Spinal cord (tissue), 10 donors: ENCODE measurements around the gene LINGO3. TPM values are rescaled to one million over a fixed set of nuclear protein-coding genes. Genes with fewer than 3 reads are reported as not detected.

Experiments used
- DNase-seq, 6 donors: peaks; one replicate each; pipeline versions ENCODE4 v3.0.0 to v3.0.0-alpha.2; 2013 to 2015; ENCODE audit warnings: low spot score in 6 of 6, low read depth in 4 of 6
- H3K27ac ChIP-seq: one replicate; pipeline ENCODE4 v1.5.1; 2013; ENCODE audit warnings: low read depth, low read length, control low read depth
- H3K27me3 ChIP-seq: one replicate; pipeline ENCODE4 v1.6.1; 2013; ENCODE audit warnings: low read length; ENCODE audit not compliant: control insufficient read depth, insufficient read depth
- H3K36me3 ChIP-seq: one replicate; pipeline ENCODE4 v1.6.1; 2013; ENCODE audit warnings: low read length; ENCODE audit not compliant: control insufficient read depth, insufficient read depth
- H3K4me1 ChIP-seq: one replicate; pipeline ENCODE4 v1.6.1; 2013; ENCODE audit warnings: low read length; ENCODE audit not compliant: control insufficient read depth, insufficient read depth
- H3K4me3 ChIP-seq: one replicate; pipeline ENCODE4 v1.5.1; 2013; ENCODE audit warnings: low read depth, low read length, control low read depth
- H3K9me3 ChIP-seq: one replicate; pipeline ENCODE4 v1.6.1; 2013; ENCODE audit warnings: low read length; ENCODE audit not compliant: control insufficient read depth, insufficient read depth
- WGBS: methylation state at CpG from one replicate; pipeline ENCODE4 v1.1.5; 2013; ENCODE audit warnings: missing lambda C conversion rate; ENCODE audit not compliant: insufficient coverage; 5-methylcytosine and 5-hydroxymethylcytosine counted together
- polyA plus RNA-seq, 2 donors: library from polyadenylated mRNA; unstranded; fragments of 120-200 nt; gene quantifications; one replicate each; pipeline ENCODE4 v1.2.1, GENCODE V29; 2013; ENCODE audit not compliant: insufficient read length in 2 of 2
- total RNA-seq, 2 donors: library from RNA; depleted of rRNA in 1 of 2; stranded (reverse); fragments of 120-200 nt in 1 of 2; fragments of >200 nt in 1 of 2; gene quantifications; one replicate each; pipeline versions ENCODE4 v1.2.3 to v1.2.4, GENCODE V29; 2013 to 2014
- donor health status: healthy.

The LINGO3 gene
- total and polyA plus RNA-seq, 4 donors: 0.94 to 7.4 (median 4.6) TPM

GRCh38 chr19:2320049-2320448 is 12.1 kb upstream of the LINGO3 start:
- Histone ChIP-seq H3K9me3 (no peaks in the 10 kb centered on the region), H3K36me3 (peaks cover 63% of the 10 kb centered on the region), H3K4me3 (no peak overlapping the region), H3K4me1 (peaks cover 16% of the 10 kb centered on the region), H3K27me3 (no peaks in the 10 kb centered on the region), H3K27ac (no peak overlapping the region)
- 75% methylated on average over 12 of the region's 12 CpGs for WGBS
- no peak for DNase-seq

GRCh38 chr19:2319551-2319950 is 11.6 kb upstream of the LINGO3 start:
- Histone ChIP-seq H3K4me3 (no peak overlapping the region), H3K9me3 (no peaks in the 10 kb centered on the region), H3K36me3 (peaks cover 59% of the 10 kb centered on the region), H3K27me3 (no peaks in the 10 kb centered on the region), H3K4me1 (peaks cover 11% of the 10 kb centered on the region), H3K27ac (no peak overlapping the region)
- no peak for DNase-seq
- 88% methylated on average over 20 of the region's 20 CpGs for WGBS

GRCh38 chr19:2318923-2319322 is 11.0 kb upstream of the LINGO3 start:
- Histone ChIP-seq H3K27me3 (no peaks in the 10 kb centered on the region), H3K4me1 (peaks cover 10% of the 10 kb centered on the region), H3K4me3 (no peak overlapping the region), H3K36me3 (peaks cover 52% of the 10 kb centered on the region), H3K27ac (no peak overlapping the region), H3K9me3 (no peaks in the 10 kb centered on the region)
- 92% methylated on average over 4 of the region's 6 CpGs for WGBS
- DNase-seq: no peak

GRCh38 chr19:2317756-2318155 is 9.8 kb upstream of the LINGO3 start:
- peaks cover 10% of the 10 kb centered on the region for H3K4me1 ChIP-seq
- no peaks in the 10 kb centered on the region for H3K27me3 ChIP-seq
- H3K4me3 ChIP-seq: no peak overlapping the region
- WGBS: 89% methylated on average over 15 of the region's 25 CpGs
- H3K27ac ChIP-seq: no peak overlapping the region
- DNase-seq: no peak
- H3K9me3 ChIP-seq: no peaks in the 10 kb centered on the region
- peaks cover 41% of the 10 kb centered on the region for H3K36me3 ChIP-seq

- H3K27ac ChIP-seq: no peak overlapping the region
- H3K9me3 ChIP-seq: no peaks in the 10 kb centered on the region
- H3K27me3 ChIP-seq: peaks cover 2% of the 10 kb centered on the region
- H3K36me3 ChIP-seq: peaks cover 36% of the 10 kb centered on the region
- 88% methylated on average over 13 of the region's 13 CpGs for WGBS
- no peak for DNase-seq
- H3K4me3 ChIP-seq: no peak overlapping the region
- H3K4me1 ChIP-seq: peaks cover 15% of the 10 kb centered on the region
These were observed 9.3 kb upstream of the LINGO3 start for GRCh38 chr19:2317300-2317699.

GRCh38 chr19:2315818-2316353 is 7.9 kb upstream of the LINGO3 start:
- H3K4me3 ChIP-seq: no peak overlapping the region
- H3K27me3 ChIP-seq: peaks cover 5% of the 10 kb centered on the region
- H3K36me3 ChIP-seq: peaks cover 22% of the 10 kb centered on the region
- DNase-seq: peak in 2 of 6 donors; percentile 67 to 70
- H3K9me3 ChIP-seq: no peaks in the 10 kb centered on the region
- H3K4me1 ChIP-seq: peaks cover 16% of the 10 kb centered on the region
- H3K27ac ChIP-seq: no peak overlapping the region
- 25% methylated on average over 22 of the region's 22 CpGs for WGBS

GRCh38 chr19:2315121-2315817 is 7.3 kb upstream of the LINGO3 start:
- no peak for DNase-seq
- Histone ChIP-seq H3K27me3 (peaks cover 5% of the 10 kb centered on the region), H3K4me1 (peaks cover 17% of the 10 kb centered on the region), H3K36me3 (peaks cover 16% of the 10 kb centered on the region), H3K9me3 (no peaks in the 10 kb centered on the region), H3K4me3 (no peak overlapping the region), H3K27ac (no peak overlapping the region)
- WGBS: 92% methylated on average over 7 of the region's 7 CpGs

- H3K36me3 ChIP-seq: peaks cover 3% of the 10 kb centered on the region
- no peak overlapping the region for H3K27ac ChIP-seq
- peaks cover 14% of the 10 kb centered on the region for H3K27me3 ChIP-seq
- H3K4me1 ChIP-seq: peaks cover 36% of the 10 kb centered on the region
- H3K4me3 ChIP-seq: no peak overlapping the region
- DNase-seq: peak in 1 of 6 donors; percentile 30
- H3K9me3 ChIP-seq: no peaks in the 10 kb centered on the region
- WGBS: 42% methylated on average over 28 of the region's 28 CpGs
These were observed 5.0 kb upstream of the LINGO3 start for GRCh38 chr19:2312820-2313501.

GRCh38 chr19:2311093-2311492 is 3.1 kb upstream of the LINGO3 start:
- H3K9me3 ChIP-seq: no peaks in the 10 kb centered on the region
- no peak overlapping the region for H3K27ac ChIP-seq
- WGBS: 94% methylated on average over 2 of the region's 4 CpGs
- H3K36me3 ChIP-seq: peaks cover 2% of the 10 kb centered on the region
- no peak for DNase-seq
- peaks cover 44% of the 10 kb centered on the region for H3K4me1 ChIP-seq
- peaks cover 21% of the 10 kb centered on the region for H3K27me3 ChIP-seq
- H3K4me3 ChIP-seq: no peak overlapping the region
